ENCODE measurements around the gene WNK4.
"Not testable (repeated sequence)": the region's sequence is repeated elsewhere in the genome, so short reads cannot be mapped to it uniquely, and the experiment has no call there.

The WNK4 gene

GRCh38 chr17:42779936-42780850 is at the start of gene WNK4:
Gene WNK4, plus strand, starts transcription at chr17:42780610. Its CDS starts 89 bp downstream, at chr17:42780699.
- DNase-seq (ENCODE audit: low spot score) = peak; percentile 86

- DNase-seq (ENCODE audit: low spot score) = no peak
Measured at GRCh38 chr17:42740699-42741098, 39.7 kb upstream of the WNK4 start.

GRCh38 chr17:42742916-42743315 is 37.5 kb upstream of the WNK4 start:
- DNase-seq (ENCODE audit: low spot score) = not testable (repeated sequence)

GRCh38 chr17:42743595-42744282 is 36.7 kb upstream of the WNK4 start:
- DNase-seq (ENCODE audit: low spot score) = no peak

- no peak for DNase-seq (ENCODE audit: low spot score)
Measured at GRCh38 chr17:42744283-42744805, 36.1 kb upstream of the WNK4 start.

- DNase-seq (ENCODE audit: low spot score) = peak; percentile 100
Measured at GRCh38 chr17:42744806-42745617, 35.4 kb upstream of the WNK4 start, which contains the start of gene EZH1. Gene EZH1, minus strand, starts transcription at chr17:42745040. Its CDS starts 16,099 bp downstream, at chr17:42728941.

GRCh38 chr17:42748202-42748907 is 32.1 kb upstream of the WNK4 start:
- no peak for DNase-seq (ENCODE audit: low spot score)

GRCh38 chr17:42748908-42749798 is 31.3 kb upstream of the WNK4 start:
- DNase-seq (ENCODE audit: low spot score) = no peak

GRCh38 chr17:42750739-42751344 is 29.6 kb upstream of the WNK4 start:
- no peak for DNase-seq (ENCODE audit: low spot score)

- no peak for DNase-seq (ENCODE audit: low spot score)
Measured at GRCh38 chr17:42751628-42752027, 28.8 kb upstream of the WNK4 start.

- no peak for DNase-seq (ENCODE audit: low spot score)
Measured at GRCh38 chr17:42754782-42755181, 25.6 kb upstream of the WNK4 start.

- DNase-seq (ENCODE audit: low spot score) = no peak
Measured at GRCh38 chr17:42759982-42760651, 20.3 kb upstream of the WNK4 start.

GRCh38 chr17:42760652-42761581 is 19.5 kb upstream of the WNK4 start, which contains the start of gene RAMP2:
Gene RAMP2, plus strand, starts transcription at chr17:42761227. Its CDS starts 35 bp downstream, at chr17:42761262.
- DNase-seq (ENCODE audit: low spot score) = peak; percentile 72

- no peak for DNase-seq (ENCODE audit: low spot score)
Measured at GRCh38 chr17:42761638-42762037, 18.8 kb upstream of the WNK4 start.

- no peak for DNase-seq (ENCODE audit: low spot score)
Measured at GRCh38 chr17:42766124-42766523, 14.3 kb upstream of the WNK4 start.

- DNase-seq (ENCODE audit: low spot score) = no peak
Measured at GRCh38 chr17:42767512-42767911, 12.9 kb upstream of the WNK4 start.

- not testable (repeated sequence) for DNase-seq (ENCODE audit: low spot score)
Measured at GRCh38 chr17:42768006-42768405, 12.4 kb upstream of the WNK4 start.

- DNase-seq (ENCODE audit: low spot score) = not testable (repeated sequence)
Measured at GRCh38 chr17:42769964-42770363, 10.4 kb upstream of the WNK4 start.

All from iPS-NIHi11 (cell line).